Stimulated activated CD8-positive, alpha-beta memory T cell treated with anti-CD3 and anti-CD28 coated beads, Interleukin-15, amount 100 ng/mL, for 1 hour (primary cell): ENCODE measurements around the gene TRIP6.

Experiments
- DNase-seq: peaks from one replicate; pipeline ENCODE4 v3.0.0-alpha.2; 2020; ENCODE audit warnings: low read depth

The TRIP6 gene

GRCh38 chr7:100874577-100875355 is 7.6 kb downstream of the TRIP6 start, which contains the start of gene SRRT:
Gene SRRT (plus strand): TSS chr7:100875103. CDS start chr7:100875591, 488 bp downstream.
- DNase-seq = peak; percentile 97

- DNase-seq = no peak
These were observed 8.2 kb downstream of the TRIP6 start for GRCh38 chr7:100875356-100875751.

- DNase-seq = no peak
These were observed 10.8 kb downstream of the TRIP6 start for GRCh38 chr7:100878013-100878412.

DNA sequence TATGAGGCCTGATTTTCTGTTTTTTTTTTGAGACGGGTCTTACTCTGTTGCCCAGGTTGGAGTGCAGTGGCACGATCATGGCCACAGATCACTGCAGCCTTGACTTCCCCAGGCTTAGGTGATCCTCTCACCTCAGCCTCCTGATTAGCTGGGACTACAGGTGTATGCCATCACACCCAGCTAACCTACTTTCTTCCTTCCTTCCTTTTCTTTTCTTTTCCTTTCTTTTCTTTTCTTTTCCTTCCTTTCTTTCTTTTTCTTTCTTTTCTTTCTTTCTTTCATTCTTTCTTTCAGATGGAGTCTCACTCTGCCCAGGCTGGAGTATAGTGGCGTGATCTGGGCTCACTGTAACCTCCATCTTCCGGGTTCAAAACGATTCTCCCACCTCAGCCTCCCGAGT is 11.5 kb downstream of the TRIP6 start:
- no peak for DNase-seq

DNA sequence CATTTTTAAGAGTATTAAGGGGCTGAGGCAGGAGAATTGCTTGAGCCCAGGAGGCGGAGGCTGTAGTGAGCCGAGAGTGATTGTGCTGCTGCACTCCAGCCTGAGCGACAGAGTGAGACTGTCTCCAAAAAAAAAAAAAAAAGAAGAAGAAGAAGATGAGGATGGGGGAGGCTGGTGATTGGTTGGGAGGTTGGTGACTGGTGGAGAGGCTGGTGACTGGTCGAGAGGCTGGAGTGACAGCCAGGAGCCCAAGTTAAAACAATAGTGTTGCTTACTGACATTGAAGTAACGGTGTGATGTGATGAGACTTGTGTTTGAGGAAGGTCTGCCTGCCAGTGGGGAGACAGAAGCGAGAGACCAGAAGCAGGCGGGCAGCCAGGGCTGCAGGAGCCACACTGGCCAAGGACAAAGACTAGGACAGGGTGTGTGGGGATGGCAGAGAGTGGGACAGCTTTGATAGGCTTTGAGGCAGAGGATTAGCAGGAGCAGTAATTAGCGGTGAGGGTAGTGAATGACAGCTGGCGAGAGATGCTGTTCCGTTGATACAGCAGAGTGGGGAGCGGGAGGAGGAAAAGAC is 12.6 kb downstream of the TRIP6 start:
- DNase-seq = no peak

DNA sequence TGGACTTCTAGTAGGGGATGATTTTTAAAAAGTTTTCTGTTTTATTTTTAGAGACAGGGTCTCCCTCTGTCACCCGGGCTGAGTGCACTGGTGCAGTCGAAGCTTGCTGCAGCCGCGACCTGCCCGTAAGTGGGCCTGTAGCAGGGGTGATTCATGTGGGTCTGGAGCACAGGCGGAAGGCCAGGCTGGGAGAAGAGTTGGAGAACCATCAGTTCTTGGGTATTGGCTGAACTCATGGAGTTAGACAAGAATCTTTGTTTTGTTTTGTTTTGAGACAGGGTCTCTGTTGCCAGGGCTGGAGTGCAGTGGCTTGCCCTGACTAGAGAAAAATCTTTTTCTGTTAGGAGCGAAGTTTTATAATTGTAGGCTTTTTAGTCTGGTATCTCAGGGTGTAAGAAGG is 13.5 kb downstream of the TRIP6 start:
- no peak for DNase-seq

- no peak for DNase-seq
These were observed 13.9 kb downstream of the TRIP6 start for GRCh38 chr7:100881136-100881535.

GRCh38 chr7:100882201-100882600 is 15.0 kb downstream of the TRIP6 start:
- no peak for DNase-seq

GRCh38 chr7:100882785-100883526 is 15.8 kb downstream of the TRIP6 start:
- DNase-seq = no peak

DNA sequence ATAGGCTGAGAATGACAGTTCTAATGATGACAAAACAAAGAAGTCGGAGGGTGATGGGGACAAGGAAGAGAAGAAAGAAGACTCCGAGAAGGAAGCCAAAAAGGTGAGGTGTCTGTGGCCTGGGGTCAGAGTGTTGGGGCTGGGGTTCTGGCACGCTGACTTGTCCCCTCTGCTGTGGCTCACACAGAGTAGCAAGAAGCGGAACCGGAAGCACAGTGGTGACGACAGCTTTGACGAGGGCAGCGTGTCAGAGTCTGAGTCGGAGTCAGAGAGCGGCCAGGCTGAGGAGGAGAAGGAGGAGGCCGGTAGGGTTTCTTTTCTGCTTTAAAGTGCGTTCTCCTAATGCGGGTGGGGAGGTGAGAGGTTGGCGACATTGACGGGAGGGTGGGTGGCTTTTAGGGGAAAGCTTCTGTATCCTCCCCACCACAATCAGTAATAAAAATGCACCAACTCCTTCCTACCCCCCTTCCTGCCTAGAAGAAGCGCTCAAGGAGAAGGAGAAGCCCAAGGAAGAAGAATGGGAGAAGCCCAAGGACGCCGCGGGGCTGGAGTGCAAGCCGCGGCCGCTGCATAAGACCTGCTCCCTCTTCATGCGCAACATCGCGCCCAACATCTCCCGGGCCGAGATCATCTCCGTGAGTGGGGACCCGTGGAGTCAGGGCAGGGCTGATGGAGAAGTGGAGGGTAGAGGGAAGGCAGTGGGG is 17.7 kb downstream of the TRIP6 start:
- DNase-seq = no peak

DNA sequence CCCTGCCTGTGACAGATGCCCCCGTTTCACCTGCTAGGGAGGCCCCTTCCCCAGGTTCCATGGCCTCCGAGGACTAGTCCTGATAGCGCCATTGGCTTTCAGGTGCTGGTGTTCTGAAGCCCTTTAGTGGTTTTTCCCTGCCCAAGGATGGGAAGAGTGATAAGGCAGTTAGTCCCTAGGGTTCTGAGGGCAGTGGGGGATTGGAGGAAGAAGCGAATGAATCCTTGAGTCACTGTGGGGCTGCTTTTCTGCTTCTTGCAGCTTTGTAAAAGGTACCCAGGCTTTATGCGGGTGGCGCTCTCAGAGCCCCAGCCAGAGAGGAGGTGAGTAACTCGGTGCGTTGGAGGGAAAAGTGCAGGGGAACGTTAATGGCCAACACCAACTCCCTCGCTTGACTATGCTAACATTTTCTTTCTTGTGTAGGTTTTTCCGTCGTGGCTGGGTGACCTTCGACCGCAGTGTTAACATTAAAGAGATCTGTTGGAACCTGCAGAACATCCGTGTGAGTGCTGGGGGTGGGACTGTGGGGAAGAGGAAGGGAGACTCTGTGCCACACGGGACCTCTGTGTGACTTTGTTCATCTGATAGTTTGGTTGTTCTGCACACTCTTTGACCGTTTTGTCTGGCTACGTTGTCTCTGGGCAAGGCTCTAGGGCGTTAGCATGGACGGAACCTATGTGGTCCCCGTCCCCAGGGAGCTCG is 18.4 kb downstream of the TRIP6 start:
- DNase-seq = no peak

DNA sequence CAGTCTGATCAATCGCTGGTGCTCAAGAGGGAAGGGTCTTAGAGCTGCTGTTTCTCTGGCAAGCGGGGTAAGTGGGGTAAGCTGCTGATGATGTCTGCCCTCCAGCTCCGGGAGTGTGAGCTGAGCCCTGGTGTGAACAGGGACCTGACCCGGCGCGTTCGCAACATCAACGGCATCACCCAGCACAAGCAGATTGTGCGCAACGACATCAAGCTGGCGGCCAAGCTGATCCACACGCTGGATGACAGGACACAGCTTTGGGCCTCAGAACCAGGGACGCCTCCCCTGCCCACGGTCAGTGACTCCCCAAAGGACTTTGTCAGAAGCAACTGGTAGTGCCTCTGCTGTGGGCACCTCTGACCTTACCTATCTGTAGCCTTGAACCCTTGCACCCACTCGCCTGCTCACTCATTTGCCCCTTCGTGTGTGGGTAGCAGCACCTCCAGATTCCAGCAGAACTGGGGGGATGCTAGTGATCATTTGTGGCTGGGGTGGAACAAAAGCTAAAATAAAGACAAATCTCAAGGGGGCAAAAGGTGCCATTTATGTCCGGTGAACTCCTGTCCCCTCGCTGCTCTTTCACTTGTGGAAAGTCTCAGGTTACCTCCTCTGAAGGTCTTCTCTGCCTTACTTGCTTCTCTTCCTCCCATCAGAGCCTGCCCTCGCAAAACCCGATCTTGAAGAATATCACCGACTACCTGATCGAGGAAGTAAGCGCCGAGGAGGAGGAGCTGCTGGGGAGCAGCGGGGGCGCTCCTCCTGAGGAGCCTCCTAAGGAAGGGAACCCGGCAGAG is 19.2 kb downstream of the TRIP6 start:
- DNase-seq = no peak

DNA sequence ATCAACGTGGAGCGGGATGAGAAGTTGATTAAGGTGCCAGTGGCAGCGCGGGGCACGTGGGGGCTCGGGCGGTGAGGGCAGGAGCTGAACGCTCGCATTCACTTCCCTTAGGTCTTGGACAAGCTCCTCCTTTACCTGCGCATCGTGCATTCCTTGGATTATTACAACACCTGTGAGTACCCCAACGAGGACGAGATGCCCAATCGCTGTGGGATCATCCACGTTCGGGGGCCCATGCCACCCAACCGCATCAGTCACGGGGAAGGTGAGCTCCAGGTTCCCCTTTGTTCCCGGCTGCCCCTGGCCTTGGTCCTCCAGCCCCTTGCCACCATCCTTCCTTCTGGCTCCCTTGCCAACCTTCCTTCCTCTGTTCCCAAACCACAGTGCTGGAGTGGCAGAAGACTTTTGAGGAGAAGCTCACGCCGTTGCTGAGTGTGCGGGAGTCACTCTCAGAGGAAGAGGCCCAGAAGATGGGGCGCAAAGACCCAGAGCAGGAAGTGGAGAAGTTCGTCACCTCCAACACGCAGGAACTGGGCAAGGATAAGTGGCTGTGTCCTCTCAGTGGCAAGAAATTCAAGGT is 19.8 kb downstream of the TRIP6 start:
- no peak for DNase-seq

DNA sequence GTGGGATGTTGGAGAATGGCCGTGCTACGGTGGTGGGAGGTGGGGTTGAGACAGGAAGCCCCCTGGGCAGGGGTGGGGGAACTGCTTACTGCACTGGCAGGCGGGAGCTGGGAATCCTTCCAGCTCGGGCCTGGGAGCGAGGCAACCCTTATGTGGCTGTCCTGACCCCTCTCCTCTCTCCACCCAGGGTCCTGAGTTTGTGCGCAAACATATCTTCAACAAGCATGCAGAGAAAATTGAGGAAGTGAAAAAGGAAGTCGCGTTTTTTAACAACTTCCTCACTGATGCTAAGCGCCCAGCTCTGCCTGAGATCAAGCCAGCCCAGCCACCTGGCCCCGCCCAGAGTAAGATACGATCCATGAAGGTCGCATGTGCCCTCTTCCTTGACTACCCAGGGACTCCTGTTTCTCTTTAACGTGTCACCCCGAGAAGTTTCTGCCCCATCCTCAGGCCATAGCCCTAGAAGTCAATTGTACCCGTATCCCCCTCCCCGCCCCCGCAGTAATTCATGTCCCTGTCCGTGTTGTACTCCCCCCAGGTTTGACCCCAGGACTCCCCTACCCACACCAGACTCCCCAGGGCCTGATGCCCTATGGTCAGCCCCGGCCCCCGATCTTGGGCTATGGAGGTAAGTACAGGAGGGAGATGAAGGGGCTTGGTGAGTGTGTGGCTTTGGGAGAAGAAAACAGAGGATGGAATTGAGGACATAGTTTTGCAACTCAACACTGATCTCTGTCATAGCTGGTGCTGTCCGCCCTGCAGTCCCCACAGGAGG is 20.5 kb downstream of the TRIP6 start:
- DNase-seq = no peak

- no peak for DNase-seq
These were observed 21.3 kb downstream of the TRIP6 start for GRCh38 chr7:100888291-100888987.

DNA sequence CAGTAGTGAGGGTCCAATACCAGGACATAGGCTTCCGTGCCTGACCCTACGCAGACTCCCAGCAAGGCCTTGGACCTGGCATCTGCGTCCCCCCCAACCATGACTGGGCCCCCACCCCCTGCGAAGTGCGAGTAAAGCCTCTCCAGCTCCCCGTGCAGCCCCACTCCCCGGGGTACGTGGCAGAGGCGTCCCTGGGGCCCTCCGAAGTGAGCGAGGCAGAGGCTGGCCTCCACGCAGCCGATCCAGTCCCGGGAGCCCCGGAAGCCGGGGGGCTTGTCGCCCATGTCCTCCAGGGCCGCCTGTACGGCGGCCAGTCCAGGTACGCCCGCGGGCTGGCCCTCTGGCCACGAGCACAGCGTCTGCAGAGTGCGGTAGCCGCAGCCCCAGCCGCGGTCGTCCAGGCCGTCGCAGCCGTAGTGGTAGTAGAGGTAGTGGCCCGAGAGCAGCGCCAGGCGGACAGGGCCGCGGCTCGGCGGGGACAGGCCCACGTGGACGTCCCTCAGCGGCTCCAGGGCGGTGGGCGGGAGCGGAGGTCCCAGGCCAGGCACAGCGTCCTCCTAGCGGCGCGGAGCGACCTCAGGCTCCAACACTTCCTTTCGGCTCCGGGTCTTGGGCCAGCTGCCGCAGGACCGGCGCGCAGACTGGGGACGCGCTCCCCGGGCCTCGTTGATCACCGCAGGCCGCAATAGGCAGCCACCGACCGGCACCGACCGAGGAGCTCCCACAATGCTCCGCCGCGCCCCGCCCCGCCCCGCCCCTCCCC is 22.0 kb downstream of the TRIP6 start, which contains the start of gene UFSP1:
Gene UFSP1, minus strand, starts transcription at position 728 of the 763 bp plus-strand sequence. Its CDS starts 444 bp downstream, at position 284.
- no peak for DNase-seq

DNA sequence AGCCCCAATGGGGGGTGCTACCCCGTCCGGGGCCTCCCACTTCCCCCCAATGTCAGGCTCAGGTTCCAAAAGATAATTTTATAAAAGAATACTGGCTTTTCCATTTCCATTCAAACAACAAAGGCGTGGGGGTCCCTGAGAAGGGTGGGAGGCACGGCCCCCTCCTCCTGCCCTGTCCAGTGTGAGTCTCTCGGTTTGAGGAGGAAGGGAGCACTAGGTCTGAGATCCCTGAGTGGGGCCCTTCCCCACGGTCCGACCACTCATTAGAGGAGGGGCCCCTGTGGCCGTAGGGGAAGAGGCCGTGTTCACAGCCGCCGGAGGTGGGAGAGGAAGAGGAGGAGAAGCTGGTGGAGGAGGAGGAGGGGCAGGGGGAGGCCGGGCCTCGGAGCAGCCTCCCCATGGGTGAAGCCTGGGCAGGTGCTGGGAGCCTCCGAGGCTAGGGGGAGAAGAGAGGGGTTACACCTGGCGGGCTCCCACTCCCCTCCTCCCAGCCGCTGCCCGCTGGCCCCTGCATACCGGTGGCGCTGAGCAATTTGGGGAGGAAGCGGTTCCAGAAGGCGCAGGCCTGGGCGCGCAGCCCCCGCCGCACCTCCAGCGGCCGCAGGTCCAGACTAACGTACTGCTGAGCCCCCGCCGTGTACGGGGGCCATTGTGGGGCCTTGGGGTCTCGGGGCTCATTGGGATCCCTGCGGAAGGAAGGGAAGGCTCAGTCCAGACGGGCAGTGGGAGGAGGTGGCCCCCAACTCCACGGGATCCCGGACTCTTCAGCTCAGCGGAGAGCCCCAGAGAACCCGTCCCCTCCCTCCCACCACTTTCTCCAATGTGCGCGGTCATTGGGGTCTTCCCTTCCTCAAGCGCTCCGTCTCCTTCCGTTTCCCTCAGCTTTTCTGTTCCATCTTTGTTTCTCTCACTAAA is 23.7 kb downstream of the TRIP6 start:
- no peak for DNase-seq
